AG08396 (cell line): ENCODE data around the gene DCTD.
A peak's percentile ranks its signal among the peaks of the same experiment; 100 is the strongest.

Experiments used
- DNase-seq: peaks from one replicate; pipeline ENCODE4 v3.0.0; 2012; ENCODE audit warnings: low spot score, mixed read lengths

The DCTD gene

DNA sequence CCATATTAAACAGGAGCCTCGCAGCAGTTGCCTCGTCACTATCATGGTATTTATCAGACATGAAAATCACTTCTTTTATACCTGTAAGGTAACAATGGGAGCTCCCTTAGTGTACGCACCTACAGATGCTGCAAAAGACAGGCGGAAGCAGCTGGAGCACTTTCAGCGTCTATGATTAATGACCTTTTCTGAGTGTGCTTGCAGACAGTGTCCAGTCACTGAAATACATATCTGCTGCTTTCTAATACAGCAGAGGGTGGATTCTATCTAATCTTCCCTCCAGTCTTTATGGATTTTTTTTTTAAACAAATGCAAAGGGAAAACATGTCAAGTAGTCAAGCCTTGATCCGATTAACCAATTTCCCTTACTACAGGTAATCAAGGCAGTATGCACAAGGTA lies 24.1 kb downstream of the DCTD start:
- no peak for DNase-seq

DNA sequence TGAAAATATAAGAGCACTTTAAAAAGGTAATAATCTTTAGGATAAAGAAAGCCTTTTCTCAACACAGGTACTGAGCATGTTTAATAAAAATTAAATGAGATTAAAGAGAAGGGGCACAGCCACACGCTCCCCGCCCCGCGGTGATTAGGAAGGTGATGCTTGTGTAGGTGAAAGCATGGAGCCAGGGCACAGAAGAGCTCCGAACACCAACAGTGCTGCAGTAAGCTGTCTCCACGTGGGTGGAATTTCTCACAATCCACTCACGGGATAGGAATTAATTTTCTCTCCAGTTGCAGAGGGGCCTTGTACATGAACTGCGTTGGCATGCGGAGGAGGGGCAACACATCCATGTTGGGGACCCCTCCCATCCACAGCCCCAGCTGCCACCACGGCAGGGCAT lies 27.0 kb downstream of the DCTD start:
- DNase-seq = no peak

DNA sequence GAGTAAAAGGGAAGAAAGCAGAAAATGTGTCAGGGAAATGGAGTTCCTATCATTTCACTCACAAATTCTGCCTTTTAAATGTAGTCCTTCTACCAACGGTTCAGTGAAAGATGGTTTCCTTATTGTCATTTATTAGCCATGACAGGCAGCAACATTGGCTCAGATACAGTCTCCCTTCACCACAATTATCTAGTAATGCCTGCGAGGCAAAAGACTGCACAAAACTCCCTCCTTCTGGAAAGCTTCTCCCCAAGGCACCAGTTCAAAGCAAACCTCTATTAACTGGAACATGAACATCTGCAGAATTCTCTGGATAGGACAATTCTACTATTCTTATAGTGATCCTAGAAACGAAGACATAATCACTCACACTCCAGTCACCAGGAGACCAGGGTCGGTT lies 28.3 kb downstream of the DCTD start:
- no peak for DNase-seq

DNA sequence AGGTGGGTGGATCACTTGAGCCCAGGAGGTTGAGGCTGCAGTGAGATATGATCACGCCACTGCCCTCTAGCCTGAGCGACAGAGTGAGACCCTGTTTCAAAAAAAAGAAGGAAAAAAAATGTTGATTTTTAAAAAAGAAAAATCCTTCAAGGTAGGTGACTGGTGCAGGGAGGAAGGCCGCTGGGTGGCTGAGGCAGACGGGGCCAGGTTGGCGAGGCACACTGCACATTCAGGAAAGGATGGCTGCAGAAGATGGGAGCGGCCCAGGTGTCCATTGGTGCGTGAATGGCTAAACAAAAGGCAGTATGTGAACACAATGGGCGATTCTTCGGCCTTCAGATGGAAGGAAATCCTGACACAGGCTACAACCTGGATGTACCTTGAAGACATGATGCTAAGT lies 30.4 kb downstream of the DCTD start:
- DNase-seq = no peak

DNA sequence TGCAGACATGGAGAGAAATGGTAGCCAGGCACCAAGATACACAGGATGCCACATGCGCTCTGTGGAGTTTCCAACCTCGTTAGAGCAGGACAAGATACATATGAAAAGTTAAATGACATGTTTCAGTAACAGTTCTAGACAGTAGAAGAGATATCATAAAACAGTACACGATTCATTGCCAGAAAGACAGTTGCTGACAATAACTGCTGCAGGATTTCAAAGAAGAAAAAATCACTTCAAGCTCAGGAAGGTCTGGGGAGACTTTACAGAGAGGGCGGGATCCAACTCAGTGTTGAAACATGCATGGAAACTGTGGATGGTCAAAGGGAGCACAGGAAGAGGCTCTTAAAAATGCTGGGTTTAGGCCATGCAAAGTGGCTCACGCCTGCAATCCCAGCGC lies 31.0 kb downstream of the DCTD start:
- no peak for DNase-seq

DNA sequence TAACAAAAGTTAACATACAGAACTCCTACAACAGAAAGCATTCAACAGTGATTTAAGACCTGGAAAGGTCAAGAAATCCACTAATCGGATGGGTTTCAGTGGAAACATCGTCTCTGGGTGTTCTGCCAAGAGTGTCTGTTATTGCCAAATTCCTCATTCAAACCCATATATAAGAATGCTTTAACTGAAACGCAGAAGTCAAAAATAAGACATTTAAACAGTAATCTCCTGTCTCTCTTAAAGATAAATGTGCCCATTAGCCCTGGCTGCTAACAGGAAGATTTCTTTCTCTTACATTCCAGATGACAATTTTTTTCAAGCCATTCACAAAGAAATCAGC lies 31.5 kb downstream of the DCTD start:
- no peak for DNase-seq

DNA sequence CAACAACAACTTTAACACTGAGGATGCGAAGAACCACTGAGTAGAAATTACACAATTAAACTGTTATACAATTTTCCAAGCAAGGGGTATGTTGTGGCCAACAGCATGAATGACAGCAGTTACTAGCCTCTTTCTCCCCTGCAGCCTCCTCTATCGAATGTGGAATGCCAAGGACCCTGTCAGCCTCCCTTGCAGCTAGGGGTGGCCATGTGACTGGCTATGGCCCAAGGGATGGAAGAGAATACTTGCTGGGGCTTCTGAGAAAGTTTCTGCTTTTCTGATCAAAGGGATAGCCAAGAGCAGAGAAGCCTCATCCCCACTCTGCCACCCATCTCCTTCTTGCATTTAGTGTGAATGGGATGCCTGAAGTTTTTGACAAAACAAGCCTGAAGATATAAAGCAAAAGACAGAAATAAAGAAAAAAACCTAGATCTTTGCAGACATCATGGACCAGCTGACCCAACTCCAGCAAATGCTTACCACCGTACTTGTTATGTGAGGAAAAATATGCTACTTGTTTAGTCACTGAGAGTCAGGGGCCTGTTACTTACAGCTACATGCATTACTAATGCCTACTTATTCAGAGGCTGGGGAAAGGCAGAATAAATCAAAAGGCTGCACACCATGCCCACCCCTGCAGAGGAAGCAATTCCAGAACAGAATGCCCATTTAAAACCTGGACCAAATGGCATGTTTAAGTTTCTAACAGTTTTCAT lies 32.0 kb downstream of the DCTD start:
- no peak for DNase-seq

DNA sequence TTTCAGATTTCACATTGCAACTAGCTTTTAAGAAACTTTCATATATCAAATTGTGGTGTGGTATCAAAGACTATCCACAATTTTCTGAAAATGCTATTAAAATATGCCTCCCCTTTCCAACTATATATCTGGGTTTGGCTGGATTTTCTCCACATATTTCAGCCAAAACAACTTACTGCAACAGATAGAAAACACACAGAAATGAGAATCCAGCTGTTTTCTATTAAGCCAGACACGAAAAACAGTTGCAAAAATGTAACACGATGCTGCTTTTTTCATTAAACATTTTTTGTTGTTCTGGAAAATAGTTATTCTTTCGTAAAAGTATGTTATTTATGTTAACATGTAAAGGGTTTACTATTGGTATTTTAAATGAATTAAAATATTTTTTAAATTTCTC lies 33.1 kb downstream of the DCTD start:
- DNase-seq = no peak

DNA sequence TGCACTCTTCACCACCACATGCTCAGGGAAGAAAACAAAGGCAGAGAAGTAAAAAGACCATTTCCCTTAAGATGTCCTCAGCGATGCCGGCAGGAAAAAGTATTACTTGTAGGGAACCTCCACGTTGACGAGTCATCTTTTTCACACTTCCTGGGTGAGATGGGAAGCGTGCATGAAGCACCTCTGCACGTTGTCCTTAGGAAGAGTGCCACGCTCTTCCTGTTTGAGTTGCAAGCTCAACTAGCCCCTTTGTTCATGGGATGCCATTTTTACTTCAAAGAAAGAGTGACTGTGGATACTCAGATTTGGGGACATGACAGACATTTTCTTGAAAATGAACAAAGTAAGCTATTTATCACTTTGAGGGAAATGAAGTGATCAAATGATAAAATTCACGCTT lies 33.8 kb downstream of the DCTD start:
- DNase-seq = no peak

DNA sequence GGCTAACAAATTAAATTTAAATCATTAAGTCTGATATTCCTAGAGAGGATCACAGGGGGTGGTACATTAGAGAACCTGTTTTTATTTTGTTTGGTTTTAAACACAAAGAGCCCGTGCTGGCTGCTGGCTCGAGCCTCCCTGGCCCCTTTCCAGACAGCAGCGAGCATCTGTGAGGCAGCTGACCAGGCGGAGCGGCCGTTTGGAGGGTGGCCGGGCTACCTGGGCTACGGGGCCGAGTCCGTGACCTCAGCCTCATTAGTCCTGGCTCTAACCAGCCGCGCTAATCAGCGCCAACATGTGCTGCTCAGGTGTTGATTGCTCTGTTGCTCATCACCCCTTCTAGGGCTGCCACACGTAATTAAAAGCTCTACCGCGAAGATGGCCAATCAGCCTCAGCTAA lies 35.3 kb downstream of the DCTD start:
- no peak for DNase-seq

DNA sequence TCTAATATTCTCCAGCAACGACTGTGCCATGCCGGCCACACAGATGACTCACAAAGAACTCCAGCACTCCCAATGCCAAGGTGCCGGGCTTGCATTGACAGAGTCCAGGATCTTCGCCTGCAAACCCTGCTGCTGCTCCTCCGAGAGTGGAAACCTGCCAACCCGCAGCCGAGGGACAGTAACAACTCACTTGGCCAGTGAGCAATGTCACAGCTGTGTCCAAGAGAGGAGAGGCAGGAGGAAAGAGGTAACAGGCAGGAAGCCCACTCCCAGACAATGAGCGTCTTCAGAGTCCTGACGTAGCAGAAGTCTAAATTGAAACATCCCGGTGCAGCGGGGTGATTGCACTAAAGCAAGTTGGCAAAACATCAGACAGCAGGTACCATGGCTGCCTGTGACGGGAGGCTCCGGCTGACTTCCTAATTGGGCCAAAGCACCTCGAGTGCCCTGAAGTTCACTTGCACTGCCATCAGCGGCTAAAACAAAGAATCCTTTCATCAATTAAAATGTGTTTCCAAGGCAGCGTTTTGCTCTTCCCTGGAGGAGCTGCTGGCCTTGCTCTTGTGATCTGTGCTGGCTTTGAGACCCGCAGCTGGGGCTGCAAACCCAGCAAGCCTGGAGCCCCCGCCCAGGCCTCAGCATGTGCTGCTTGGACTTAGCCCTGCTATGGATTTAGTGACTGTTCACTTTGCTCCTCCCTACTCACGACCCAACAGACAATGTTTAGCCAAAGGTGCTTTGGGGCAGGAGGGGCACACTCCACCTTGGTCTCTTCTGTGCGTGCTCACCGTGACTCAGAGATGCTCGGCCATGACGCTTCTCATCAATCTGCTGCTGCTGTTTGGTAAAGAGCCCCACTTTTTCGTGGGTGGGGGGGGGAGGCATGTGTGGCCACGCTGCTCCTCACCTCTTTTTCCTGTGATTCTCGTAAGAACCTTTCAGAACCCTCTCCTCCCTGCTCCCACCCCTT lies 36.5 kb downstream of the DCTD start:
- DNase-seq = peak; percentile 49

DNA sequence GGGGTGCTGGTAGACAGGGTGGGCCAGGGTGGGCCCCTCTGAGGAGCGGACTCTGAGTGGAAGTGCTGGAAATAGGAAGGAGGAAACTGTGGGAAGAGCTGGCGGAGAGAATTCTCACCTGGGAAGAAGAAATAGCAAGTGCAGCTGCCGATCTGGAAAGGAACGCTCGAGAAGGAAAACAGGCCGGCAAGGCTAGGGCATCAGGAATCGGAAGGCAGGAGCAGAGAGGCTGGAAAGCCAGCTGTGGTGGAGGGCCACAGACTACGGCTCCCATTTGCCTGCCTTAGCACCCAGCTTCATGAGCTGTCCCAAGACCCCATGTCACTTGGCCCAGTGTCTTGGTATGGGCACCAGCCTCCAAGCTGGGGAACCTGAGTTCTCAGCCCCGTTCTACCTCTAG lies 37.3 kb downstream of the DCTD start:
- DNase-seq = no peak

DNA sequence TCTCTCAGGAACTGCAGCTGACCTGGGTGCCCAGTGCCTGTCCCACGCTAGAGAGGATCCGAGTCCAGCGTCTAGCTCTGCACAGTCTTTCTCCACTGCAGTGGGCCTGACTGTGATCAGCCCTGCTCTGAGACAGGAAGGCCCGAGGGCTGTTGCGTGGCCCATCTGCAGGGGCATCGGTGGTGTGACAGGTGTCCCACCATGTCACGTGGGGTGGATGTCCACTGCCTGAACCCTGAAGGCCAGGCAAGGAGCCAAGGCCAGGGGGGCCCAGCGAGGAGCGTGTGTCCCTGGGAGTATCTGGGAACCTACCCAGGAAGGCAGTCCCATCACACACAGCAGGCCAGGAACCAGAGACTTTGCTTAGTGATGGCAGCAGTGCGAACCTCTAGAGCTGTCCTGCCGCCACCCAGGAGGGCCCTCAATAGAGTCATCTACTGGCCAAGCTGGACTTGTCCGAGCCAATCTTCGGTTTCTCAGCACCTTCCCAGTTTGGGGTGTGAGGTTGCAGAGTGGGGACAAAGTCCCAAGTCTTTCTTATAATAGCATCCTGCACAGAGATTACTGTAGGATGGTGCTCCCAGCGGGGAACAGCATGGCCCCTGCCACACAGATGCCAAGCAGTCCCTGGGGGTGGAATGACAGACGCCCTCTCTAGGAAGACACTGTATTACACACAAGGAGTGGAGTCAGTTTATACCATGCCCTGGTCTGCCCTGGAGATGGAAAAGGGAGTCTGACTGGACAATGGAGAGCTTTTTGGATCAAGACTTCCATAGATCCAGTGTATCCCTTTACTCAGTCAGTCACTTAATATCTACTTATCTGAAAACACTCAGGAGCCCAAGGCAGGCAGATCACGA lies 38.3 kb downstream of the DCTD start:
- no peak for DNase-seq

DNA sequence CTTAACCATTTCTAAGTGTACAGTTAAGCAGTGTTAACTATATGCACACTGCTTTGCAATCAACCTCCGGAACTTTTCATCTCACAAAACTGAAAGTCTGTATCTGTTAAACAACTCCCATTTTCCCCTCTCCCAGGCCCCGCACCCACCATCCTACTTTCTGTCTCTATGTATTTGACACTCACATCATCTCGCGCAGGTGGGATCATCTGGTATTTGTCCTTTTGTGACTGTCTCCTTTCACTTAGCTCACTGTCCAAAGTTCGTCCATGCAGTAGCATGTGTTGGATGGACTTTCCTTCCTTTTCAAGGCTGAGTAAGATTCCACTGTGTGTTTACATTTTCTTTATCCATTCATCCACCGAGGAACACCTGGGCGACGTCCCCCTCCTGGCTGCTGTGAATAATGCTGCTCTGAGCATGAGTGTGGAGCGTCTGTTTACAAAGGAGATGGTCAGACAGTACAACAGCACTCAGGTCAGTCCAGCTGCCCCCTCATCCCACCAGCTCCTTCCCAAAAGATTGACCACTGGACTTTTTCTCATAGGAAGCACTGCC lies 39.8 kb downstream of the DCTD start:
- no peak for DNase-seq

DNA sequence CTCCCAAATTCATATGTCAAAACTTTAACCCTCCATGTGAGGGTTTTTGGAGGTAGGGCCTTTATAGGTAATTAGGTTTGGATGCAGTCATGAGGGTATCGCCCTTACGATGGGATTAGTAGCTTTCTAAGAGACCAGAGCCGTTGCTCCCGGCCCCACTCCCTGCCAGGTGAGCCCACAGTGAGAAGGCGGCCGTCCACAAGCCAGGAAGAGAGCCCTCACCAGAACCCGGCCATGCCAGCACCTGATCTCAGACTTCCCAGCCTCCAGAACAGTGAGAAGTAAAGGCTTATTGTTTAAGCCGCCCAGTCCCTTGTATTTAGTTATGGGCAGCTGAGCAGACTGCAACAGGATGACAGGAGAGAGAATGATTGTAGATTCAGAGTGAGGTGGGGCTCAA lies 40.8 kb downstream of the DCTD start:
- no peak for DNase-seq

DNA sequence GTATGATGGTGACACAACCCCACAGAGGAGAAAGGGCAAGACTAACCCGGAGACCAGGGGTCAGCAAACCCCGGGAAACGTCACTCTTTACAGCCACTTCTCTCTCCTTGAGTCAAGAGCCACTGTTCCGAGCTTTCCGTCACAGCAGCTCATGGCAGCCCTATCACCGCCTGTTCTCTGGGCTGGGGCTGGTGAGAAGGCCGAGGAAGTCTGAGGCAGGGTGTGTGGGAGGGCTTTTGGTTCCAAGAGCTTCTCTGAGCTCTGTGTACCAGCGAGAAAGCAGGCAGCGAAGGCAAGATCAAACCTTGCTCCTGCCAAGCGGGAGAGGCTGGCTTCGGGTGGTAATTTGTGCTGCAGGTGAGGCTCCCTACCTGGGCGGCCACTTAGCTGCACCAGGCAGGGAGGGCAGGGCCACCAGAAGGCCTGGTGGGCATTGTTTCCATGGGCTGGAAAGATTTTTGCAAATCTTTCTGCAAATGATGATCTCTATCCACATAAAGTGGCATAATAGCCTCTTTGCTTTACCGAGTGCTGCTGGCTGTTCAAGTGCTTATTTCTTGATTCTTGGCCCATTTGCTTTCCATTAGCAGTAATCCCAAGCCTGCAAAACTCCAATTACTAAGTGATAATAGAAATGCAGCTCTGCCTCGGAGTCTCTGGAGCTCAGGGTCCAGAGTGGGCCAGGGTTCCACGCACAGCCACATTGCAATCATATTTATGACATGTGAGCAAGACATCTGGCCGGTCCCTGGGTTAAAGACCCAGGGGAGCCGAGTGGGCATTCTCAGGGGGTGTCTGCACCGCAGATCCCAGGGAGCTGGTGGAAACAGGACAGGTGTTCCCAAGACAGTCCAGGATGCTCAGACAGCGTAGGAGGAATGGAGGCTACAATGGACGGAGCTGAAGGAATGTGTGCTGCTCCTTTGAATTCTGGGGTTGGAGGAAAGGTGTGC lies 41.5 kb downstream of the DCTD start:
- DNase-seq = no peak

DNA sequence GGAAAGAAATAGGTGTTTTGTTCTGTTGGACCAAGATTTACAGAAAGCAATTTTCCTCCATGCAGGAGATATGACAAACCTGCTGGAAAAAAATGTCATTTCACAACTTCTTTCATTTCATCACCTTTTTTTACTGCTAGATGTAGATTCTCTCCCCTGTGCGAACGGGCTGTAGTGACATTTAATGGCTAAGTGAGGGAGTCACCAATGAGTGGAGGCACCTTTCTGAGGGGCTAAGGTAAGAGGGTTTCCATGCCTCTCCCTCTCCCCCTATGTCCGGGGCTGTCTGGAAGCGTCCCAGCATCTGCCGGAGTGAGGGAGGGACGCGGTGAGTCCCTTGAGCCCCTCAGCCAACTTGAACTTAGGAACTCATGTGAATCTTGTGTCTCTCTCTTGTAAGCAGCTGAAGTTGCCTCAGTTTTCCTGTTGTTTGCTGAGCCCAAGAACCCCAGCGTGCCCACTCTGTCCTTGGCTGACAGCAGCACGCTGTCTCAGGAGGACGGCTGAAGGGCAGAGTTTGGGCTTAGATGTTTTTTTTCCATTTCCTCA lies 42.3 kb downstream of the DCTD start:
- no peak for DNase-seq

DNA sequence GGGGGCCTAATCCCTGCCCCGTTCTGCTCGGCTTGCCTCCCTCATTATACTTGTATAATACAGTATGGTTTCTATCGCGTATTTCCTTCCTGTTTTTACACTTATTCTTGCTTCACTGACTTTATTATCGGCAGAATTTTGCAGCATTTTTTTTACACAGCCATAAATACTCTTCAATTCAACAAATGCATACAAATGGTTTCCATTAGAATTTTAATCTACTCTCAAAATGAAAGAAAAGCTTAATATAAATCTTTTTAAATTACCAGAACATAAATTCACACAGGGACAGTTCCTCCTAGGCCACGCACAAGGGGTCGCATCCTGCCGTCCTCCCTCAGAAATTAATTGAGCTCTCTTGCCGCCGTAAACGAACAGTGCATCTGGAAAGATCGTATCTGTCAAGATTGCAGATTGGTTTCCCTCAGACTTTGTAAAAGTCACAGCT lies 42.9 kb downstream of the DCTD start:
- DNase-seq = no peak

DNA sequence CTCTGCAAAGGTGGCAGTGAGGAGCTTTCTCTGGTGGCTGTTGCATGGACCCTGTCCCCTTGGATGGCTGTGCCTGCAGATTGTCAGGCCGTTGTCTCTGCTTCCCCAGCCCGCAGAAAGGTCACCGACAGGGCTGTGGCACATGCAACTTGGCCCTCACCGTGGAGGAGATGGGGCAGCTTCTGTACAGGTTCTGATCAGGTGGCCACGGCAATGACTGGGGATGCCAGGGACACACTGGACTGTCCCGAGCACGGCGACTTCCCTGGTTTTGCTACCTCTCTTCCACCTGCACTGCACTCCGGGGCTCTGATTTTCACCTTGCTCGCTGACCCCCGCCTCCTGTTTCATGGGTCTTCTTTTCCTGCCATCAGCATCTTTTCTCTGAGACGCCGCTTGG lies 43.5 kb downstream of the DCTD start:
- no peak for DNase-seq

DNA sequence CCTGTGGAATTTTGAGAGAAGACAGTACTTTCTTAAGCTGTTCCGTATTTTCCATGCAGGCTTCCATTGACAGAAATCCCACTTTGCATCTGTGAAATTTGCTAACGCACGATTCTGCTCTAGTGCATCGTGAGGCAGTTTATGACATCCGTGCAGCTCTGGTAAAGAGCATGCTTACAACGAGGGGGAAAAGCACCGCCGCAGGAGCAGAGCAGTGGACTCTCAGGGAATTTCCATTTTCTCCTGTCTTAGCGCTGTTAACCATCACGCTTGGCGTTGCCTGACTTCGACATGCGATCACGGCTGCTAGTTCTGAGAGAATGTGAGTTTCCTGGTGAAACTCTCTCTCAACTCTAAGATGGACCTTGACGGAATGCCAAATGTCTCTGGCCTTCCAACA lies 43.9 kb downstream of the DCTD start:
- no peak for DNase-seq

DNA sequence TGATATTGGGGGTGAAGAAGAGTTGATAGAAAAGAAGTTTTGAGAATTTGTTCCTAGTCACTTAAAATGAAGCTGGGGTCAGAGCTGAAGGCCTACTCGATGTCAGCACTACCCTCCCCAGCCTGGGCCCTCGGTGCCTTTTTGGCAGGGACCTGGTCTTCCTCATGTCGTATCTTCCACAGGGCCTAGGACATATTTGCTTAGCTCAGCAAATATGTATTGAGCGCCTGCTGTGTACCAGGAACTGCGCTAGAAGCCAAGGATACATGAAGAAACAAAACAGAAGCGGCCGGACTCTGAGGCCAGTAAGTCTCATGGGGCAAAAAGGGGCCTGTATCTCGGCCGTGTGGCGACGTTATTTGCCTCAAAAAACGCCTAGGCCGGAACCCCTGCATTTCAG lies 44.3 kb downstream of the DCTD start:
- no peak for DNase-seq
